Stimulated activated CD4-positive, alpha-beta T cell treated with anti-CD3 and anti-CD28 coated beads, Interleukin-2, amount 100 ng/mL, for 4 hours (primary cell): ENCODE data around the gene DNAH6.

ENCODE experiments used
- DNase-seq: peaks from one replicate; pipeline ENCODE4 v3.0.0-alpha.2; 2020; ENCODE audit warnings: low read depth

Gene DNAH6

DNA sequence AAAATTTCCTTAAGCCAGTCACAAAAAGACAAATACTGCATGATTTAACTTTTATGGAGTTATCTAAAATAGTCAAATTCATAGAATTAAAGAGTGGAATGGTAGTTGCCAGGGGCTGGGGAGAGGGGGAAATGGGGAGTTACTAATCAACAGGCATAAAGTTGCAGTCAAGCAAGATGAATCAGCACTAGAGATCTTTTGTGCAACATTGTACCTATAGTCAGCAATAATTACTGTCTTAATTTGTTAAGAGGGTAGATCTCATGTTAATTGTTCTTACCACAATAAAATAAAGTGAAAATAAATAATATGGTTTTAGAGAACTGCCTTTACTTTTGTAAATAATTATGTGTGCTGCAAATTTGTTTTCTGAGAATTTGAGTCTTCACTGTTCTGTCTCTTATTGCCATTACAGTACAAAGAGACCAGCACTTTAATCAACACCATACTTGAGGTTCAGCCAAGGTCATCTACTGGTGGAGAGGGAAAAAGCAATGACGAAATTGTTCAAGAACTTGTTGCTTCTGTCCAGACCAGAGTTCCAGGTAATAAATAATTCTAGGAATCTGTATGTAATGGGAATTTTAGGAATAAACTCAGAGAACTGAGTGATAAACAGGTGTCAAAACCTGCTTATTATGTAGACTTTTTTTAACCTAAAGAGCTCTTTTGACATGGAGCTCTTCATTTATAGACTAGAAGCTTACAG is 289.1 kb downstream of the DNAH6 start:
- no peak for DNase-seq

- no peak for DNase-seq
Observed at GRCh38 chr2:84807063-84807485, 290.8 kb downstream of the DNAH6 start.

- DNase-seq = no peak
Observed at GRCh38 chr2:84808279-84808678, 292.0 kb downstream of the DNAH6 start.

- no peak for DNase-seq
Observed at GRCh38 chr2:84811839-84812431, 295.6 kb downstream of the DNAH6 start.

GRCh38 chr2:84815146-84815545 is 298.8 kb downstream of the DNAH6 start:
- DNase-seq = no peak

DNA sequence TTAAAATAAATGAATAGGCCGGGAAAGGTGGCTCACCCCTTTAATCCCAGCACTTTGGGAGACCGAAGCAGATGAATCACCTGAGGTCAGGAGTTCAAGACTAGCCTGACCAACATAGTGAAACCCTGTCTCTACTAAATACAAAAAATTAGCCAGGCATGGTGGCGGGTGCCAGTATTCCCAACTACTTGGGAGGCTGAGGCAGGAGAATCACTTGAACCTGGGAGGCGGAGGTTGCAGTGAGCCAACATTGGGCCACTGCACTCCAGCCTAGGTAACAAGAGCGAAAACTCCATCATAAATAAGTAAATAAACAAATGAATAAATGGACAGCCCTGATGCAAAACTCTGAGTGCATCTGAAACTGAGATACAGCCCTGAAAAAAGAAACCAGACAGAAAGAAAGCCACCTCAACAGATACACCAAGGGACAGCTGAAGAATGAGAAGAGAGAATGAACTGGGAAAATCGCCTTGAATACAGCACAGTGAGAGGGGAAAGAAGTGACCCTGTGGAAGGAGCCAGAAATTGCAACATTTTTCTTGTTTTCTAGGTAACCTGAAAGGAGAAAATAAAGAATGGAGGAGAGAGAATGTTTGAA is 300.2 kb downstream of the DNAH6 start:
- no peak for DNase-seq

DNA sequence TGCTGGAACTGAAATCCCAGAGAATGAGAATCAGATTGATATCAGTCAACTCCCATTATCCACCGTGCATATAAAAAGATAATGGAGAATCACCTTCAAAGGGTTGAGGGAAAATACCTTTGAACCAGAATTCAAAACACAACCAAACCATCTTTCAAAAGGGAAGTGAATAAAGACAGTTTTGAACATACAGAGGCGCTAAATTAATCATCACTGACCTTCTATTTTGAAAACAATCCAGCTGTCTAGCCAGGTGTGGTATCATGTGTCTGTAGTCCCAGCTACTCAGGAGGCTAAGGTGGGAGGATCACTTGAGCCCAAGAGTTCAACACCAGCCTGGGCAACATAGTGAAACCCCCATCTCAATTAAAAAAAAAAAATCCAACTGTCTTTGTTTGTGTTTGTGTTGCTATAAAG is 300.9 kb downstream of the DNAH6 start:
- DNase-seq = no peak

- DNase-seq = no peak
Observed at GRCh38 chr2:84821806-84822205, 305.5 kb downstream of the DNAH6 start.

GRCh38 chr2:84823229-84823628 is 306.9 kb downstream of the DNAH6 start:
- no peak for DNase-seq

DNA sequence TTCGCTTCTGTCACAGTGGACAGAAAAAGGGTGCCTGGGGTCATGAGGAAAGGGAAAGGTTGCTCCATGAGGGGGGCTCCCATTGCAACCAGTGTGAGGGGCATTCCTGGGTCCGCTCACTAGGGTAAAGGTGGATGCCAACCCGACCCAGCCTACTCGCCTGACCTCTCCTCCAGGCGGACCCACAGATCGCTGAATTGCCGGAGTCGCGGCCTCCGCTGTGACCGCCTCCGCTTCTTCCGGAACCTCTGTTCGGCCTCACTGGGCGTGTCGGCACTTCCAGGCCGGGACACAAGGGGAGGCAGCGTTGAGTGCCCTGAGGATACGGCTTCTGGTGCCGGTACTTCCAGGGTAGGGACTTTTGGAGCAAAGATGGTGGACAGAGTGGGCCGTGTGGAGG is 307.5 kb downstream of the DNAH6 start:
- DNase-seq = no peak

DNA sequence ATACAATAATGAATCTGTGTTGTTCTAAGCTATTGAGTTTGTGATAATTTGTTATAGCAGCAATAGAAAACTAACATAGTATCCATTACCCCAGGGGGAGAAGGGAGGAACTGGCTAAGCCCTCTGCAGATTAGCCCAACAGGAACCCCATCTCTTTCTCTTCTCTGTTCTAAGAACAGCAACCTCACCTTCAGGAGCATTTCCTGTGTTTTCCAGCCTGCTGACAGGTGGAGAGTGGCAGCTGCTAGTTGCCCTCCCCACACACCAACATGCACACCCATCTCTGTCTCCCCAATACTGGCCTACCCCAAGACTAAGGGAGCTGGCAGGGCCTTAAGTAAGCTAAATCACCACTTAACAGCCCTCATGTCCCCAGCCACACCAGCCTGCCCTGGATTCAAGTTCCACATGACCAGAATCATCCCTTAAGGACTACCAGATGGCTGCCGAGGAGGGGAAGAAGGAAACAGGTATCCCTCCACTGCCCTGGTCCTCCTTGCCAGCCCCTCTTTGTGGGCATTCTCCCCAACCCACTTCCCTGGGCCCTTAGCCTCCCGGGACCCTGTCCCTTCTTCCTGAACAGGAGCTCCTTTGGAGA is 311.8 kb downstream of the DNAH6 start:
- no peak for DNase-seq

DNA sequence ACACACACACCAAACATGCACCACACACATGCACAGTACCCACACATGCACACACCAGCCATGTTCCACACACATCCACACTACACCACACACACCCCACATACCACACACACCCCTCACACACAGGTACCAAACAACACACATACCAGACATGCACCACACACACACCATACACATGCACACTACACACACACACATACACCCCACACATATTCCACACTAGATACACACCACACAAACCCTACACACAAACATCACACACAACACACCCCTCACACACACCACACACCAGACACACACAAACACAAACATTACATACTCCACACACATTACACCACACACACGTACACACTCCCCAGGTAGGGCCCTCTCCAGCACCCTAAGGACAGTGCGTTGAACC is 313.4 kb downstream of the DNAH6 start:
- DNase-seq = no peak

DNA sequence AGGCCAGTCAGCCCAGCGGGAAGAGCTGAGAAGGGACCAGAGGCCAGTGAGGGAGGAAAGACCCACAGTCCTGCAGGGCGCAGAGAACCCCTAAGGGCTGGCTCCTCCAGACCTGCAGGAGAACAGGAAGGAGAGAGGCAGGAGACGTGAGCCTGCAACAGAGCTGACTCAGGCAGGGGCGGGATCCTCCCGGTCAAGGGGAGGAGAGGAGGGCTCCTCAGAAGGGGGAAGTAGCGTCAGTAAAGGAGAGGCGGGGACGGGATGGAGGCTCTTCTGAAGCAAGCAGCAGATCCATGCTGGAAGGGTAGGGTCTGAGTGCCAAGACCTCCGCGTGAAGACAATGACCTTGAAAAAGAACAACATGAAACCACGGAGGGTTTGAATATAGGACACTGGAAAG is 313.8 kb downstream of the DNAH6 start:
- no peak for DNase-seq

DNA sequence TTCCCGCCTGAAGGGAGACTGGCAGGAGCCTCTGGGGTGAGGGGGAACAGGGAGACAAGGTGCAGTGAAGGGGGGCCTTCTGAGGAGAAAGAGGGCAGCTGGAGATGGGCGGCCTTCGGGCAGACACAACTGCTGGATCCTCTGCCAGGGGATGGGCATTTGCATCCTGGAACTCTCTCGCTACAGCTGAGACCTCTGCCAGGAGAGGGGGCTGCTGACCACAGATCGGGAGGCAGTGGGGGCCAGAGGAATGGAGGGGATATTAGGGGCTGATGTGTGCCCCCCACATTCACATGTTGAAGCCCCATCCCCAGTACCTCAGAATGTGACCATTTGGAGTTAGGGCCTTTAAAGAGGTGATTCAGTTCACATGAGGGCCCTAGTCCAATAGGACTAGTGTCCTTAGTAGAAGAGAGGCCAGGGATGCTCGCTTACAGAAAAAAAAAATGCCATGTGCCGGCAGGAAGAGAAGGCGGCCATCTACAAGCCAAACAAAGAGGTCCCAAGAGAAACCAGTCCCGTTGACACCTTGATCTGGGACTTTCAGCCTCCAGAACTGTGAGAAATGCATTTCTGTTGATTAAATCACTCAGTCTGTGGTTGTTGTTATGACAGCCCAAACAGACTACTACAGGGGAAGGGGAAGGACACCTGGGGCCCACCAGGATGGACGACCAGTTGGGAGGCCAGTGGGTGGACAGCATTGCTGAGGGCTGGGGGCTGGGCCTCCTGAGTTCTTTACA is 314.6 kb downstream of the DNAH6 start:
- DNase-seq = no peak

DNA sequence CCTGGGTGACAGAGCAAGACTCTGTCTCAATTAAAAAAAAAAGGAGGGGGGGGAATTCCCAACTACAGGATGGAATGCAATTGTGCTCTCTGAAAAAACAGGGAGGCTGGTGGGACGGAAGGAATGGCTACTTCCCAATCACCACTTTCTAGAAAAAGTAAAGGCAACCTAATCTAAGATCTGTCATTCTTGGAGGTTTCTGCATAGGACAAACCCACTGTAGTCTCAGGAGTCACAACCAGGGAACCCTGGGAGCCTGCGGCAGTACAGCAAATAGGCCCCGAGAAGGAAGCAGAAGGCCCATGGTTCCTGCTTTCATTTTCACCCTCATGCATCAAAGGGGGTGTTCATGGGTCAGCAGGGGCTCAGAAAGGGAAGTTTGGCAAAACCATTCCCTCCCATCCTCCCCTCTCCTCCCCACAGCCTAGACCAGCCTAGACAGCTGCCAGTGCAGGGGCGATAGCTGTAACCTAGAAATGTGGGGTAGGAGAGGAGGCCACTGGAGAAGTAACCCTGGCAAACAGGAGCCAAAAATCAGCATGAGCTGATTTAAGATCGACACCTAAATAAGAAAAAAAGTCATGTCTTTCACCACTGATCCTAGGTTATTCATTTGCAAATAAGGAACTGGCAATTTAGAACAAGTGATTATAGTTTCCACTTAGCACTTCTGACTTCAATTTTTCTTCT is 316.6 kb downstream of the DNAH6 start:
- DNase-seq = no peak

GRCh38 chr2:84833481-84834150 is 317.3 kb downstream of the DNAH6 start:
- no peak for DNase-seq

GRCh38 chr2:84836215-84836614 is 319.9 kb downstream of the DNAH6 start:
- DNase-seq = no peak

DNA sequence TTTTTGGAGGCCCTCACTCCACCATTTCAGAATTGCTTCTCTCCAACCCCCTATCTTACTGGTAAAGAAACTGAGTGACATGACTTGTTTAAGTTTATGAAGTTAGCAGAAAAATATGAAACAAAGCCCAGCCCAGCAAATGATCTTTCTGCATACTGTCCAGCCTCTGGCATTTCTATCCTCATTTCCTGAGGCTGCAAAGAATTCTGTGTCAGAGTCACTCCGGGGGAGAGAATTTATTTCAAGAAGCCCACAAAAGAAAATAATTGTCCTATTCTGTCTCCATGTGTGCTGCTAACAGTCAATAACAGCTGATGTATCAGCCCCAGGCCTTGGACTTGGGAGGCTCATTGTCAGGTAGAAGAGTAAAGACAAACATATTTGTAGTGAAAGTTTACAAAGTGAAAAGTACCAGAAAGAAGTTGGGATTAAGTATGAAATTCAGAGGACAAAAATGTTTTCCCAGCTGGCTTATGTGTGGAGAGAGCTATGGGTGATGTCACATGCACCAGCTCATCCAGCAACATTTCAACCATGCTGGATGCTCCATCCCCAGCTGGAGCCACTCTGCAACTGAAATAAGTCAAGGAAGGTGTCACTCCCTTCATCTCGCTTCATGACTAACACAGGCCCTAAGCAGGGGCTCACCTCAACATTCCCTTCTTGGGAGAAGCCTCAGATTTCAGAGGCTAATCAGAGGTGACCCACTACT is 322.3 kb downstream of the DNAH6 start:
- no peak for DNase-seq

- peak; percentile 51 for DNase-seq
Observed at GRCh38 chr2:84839851-84840250, 323.6 kb downstream of the DNAH6 start.

DNA sequence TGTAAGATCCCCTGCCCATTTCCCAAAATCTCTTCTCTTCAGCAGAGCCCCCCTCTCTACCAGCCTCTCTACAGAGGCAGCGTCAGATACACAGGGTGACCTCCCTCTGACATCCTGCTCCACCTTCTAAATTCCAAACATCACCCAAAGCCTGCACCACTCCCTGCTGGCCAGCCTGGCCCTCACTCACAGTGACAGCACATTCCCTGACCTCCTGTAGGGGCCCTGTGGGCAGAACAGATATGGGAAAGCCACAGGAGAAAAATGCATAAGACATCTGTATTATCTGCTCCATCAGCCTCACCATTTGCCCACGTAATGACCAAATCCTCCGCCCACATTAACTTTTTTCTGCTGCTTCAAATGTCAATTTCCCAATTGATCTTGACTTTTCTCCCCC is 324.0 kb downstream of the DNAH6 start:
- DNase-seq = no peak

GRCh38 chr2:84841577-84841976 is 325.3 kb downstream of the DNAH6 start:
- DNase-seq = no peak
